ENCODE measurements around the gene MAJIN.

Gene MAJIN

GRCh38 chr11:64918017-64918416 is 53.9 kb downstream of the MAJIN start:
- no peak overlapping the region for H4K5ac ChIP-seq (ENCODE audit: low read length)

GRCh38 chr11:64917663-64917995 is 54.3 kb downstream of the MAJIN start:
- H3K4me3 ChIP-seq (ENCODE audit: low read length) = peak overlapping the region; percentile 20
- no peak overlapping the region for H2BK5ac ChIP-seq (ENCODE audit: low read length)
- H3K18ac ChIP-seq (ENCODE audit: low read length) = no peak overlapping the region
- H3K4ac ChIP-seq (ENCODE audit: low read depth, low read length) = no peak overlapping the region
- no peaks in the 10 kb centered on the region for H3K79me2 ChIP-seq (ENCODE audit: control insufficient read depth, insufficient read depth, low read length)
- no peaks in the 10 kb centered on the region for H3K36me3 ChIP-seq (ENCODE audit: control insufficient read depth, insufficient read depth, low read length)
- peaks cover 2% of the 10 kb centered on the region for H3K79me1 ChIP-seq (ENCODE audit: low read length)
- H3K56ac ChIP-seq (ENCODE audit: low read length) = peak overlapping the region; percentile 73
- no peak overlapping the region for H3K23ac ChIP-seq (ENCODE audit: low read length)
- no peak overlapping the region for H2BK15ac ChIP-seq (replicated peaks; ENCODE audit: low read depth)
- no peak overlapping the region for H2BK120ac ChIP-seq (ENCODE audit: low read depth, low read length)
- H4K8ac ChIP-seq (ENCODE audit: low read depth, low read length) = no peak overlapping the region
- no CpG with 5 or more reads among the region's 6 CpGs for WGBS (ENCODE audit: extremely low coverage, insufficient coverage, low lambda C conversion rate)
- H3K9ac ChIP-seq (ENCODE audit: low read length) = peak overlapping the region; percentile 64
- peak; percentile 18 for DNase-seq
- H3K27ac ChIP-seq (ENCODE audit: low read depth, low read length) = no peak overlapping the region
- no peaks in the 10 kb centered on the region for H3K4me1 ChIP-seq (ENCODE audit: control insufficient read depth, low read depth, low read length)
- no peak overlapping the region for H4K5ac ChIP-seq (ENCODE audit: low read length)
- H3K27me3 ChIP-seq (ENCODE audit: insufficient read depth, low read length, poor library complexity) = no peaks in the 10 kb centered on the region
- H2AK5ac ChIP-seq (ENCODE audit: low read length) = no peak overlapping the region
- H3K4me2 ChIP-seq (ENCODE audit: low read length) = peak overlapping the region; percentile 47

More at GRCh38 chr11:64918017-64918416, 53.9 kb downstream of the MAJIN start:
- Histone ChIP-seq H3K4ac (ENCODE audit: low read depth, low read length) (no peak overlapping the region), H3K79me1 (ENCODE audit: low read length) (peaks cover 2% of the 10 kb centered on the region), H3K4me3 (ENCODE audit: low read length) (no peak overlapping the region), H4K8ac (ENCODE audit: low read depth, low read length) (no peak overlapping the region), H3K79me2 (ENCODE audit: control insufficient read depth, insufficient read depth, low read length) (no peaks in the 10 kb centered on the region), H2BK5ac (ENCODE audit: low read length) (no peak overlapping the region), H3K9ac (ENCODE audit: low read length) (peak overlapping the region; percentile 64), H3K4me1 (ENCODE audit: control insufficient read depth, low read depth, low read length) (no peaks in the 10 kb centered on the region), H2BK120ac (ENCODE audit: low read depth, low read length) (no peak overlapping the region), H3K56ac (ENCODE audit: low read length) (no peak overlapping the region), H2BK15ac (replicated peaks; ENCODE audit: low read depth) (no peak overlapping the region), H2AK5ac (ENCODE audit: low read length) (no peak overlapping the region), H3K27ac (ENCODE audit: low read depth, low read length) (no peak overlapping the region), H3K18ac (ENCODE audit: low read length) (no peak overlapping the region), H3K23ac (ENCODE audit: low read length) (no peak overlapping the region), H3K27me3 (ENCODE audit: insufficient read depth, low read length, poor library complexity) (no peaks in the 10 kb centered on the region), H3K4me2 (ENCODE audit: low read length) (peak overlapping the region; percentile 47), H3K36me3 (ENCODE audit: control insufficient read depth, insufficient read depth, low read length) (no peaks in the 10 kb centered on the region)
- WGBS (ENCODE audit: extremely low coverage, insufficient coverage, low lambda C conversion rate) = no CpG with 5 or more reads among the region's 4 CpGs
- DNase-seq = peak; percentile 39

GRCh38 chr11:64916775-64917662 is 54.9 kb downstream of the MAJIN start, which contains the start of gene ATG2A:
Gene ATG2A (minus strand): TSS chr11:64917209. CDS start chr11:64917135, 74 bp downstream.
- Histone ChIP-seq H3K27me3 (ENCODE audit: insufficient read depth, low read length, poor library complexity) (no peaks in the 10 kb centered on the region), H3K79me2 (ENCODE audit: control insufficient read depth, insufficient read depth, low read length) (no peaks in the 10 kb centered on the region), H3K4me3 (ENCODE audit: low read length) (peak within 1 kb of the TSS; percentile 66), H3K9ac (ENCODE audit: low read length) (peak within 1 kb of the TSS; percentile 96), H4K5ac (ENCODE audit: low read length) (no peak within 1 kb of the TSS), H2BK5ac (ENCODE audit: low read length) (no peak within 1 kb of the TSS), H2BK120ac (ENCODE audit: low read depth, low read length) (no peak within 1 kb of the TSS), H3K27ac (ENCODE audit: low read depth, low read length) (no peak within 1 kb of the TSS), H3K56ac (ENCODE audit: low read length) (peak within 1 kb of the TSS; percentile 90), H3K23ac (ENCODE audit: low read length) (no peak within 1 kb of the TSS), H2BK15ac (replicated peaks; ENCODE audit: low read depth) (no peak within 1 kb of the TSS), H3K4me2 (ENCODE audit: low read length) (peak within 1 kb of the TSS; percentile 95), H4K8ac (ENCODE audit: low read depth, low read length) (no peak within 1 kb of the TSS), H3K36me3 (ENCODE audit: control insufficient read depth, insufficient read depth, low read length) (no peaks in the 10 kb centered on the region), H3K18ac (ENCODE audit: low read length) (no peak within 1 kb of the TSS), H3K4me1 (ENCODE audit: control insufficient read depth, low read depth, low read length) (no peaks in the 10 kb centered on the region), H2AK5ac (ENCODE audit: low read length) (no peak within 1 kb of the TSS), H3K4ac (ENCODE audit: low read depth, low read length) (no peak within 1 kb of the TSS), H3K79me1 (ENCODE audit: low read length) (peaks cover 2% of the 10 kb centered on the region)
- WGBS (ENCODE audit: extremely low coverage, insufficient coverage, low lambda C conversion rate) = no CpG with 5 or more reads among the region's 57 CpGs
- peak; percentile 100 for DNase-seq

GRCh38 chr11:64916040-64916774 is 55.7 kb downstream of the MAJIN start:
- Histone ChIP-seq H2BK5ac (ENCODE audit: low read length) (no peak overlapping the region), H3K4ac (ENCODE audit: low read depth, low read length) (no peak overlapping the region), H4K8ac (ENCODE audit: low read depth, low read length) (no peak overlapping the region), H3K4me3 (ENCODE audit: low read length) (peak overlapping the region; percentile 66), H3K56ac (ENCODE audit: low read length) (peak overlapping the region; percentile 90), H2BK120ac (ENCODE audit: low read depth, low read length) (no peak overlapping the region), H3K79me1 (ENCODE audit: low read length) (peaks cover 2% of the 10 kb centered on the region), H3K79me2 (ENCODE audit: control insufficient read depth, insufficient read depth, low read length) (no peaks in the 10 kb centered on the region), H3K18ac (ENCODE audit: low read length) (no peak overlapping the region), H3K27ac (ENCODE audit: low read depth, low read length) (no peak overlapping the region), H3K9ac (ENCODE audit: low read length) (peak overlapping the region; percentile 96), H4K5ac (ENCODE audit: low read length) (no peak overlapping the region), H3K36me3 (ENCODE audit: control insufficient read depth, insufficient read depth, low read length) (no peaks in the 10 kb centered on the region), H3K4me1 (ENCODE audit: control insufficient read depth, low read depth, low read length) (no peaks in the 10 kb centered on the region), H3K27me3 (ENCODE audit: insufficient read depth, low read length, poor library complexity) (no peaks in the 10 kb centered on the region), H3K4me2 (ENCODE audit: low read length) (peak overlapping the region; percentile 95), H3K23ac (ENCODE audit: low read length) (no peak overlapping the region), H2AK5ac (ENCODE audit: low read length) (no peak overlapping the region), H2BK15ac (replicated peaks; ENCODE audit: low read depth) (no peak overlapping the region)
- no CpG with 5 or more reads among the region's 23 CpGs for WGBS (ENCODE audit: extremely low coverage, insufficient coverage, low lambda C conversion rate)
- peak; percentile 67 for DNase-seq

GRCh38 chr11:64915376-64915887 is 56.5 kb downstream of the MAJIN start:
- Histone ChIP-seq H2BK120ac (ENCODE audit: low read depth, low read length) (no peak overlapping the region), H3K23ac (ENCODE audit: low read length) (no peak overlapping the region), H3K9ac (ENCODE audit: low read length) (peak overlapping the region; percentile 96), H3K18ac (ENCODE audit: low read length) (no peak overlapping the region), H3K79me1 (ENCODE audit: low read length) (peaks cover 2% of the 10 kb centered on the region), H3K4me2 (ENCODE audit: low read length) (no peak overlapping the region), H2BK5ac (ENCODE audit: low read length) (no peak overlapping the region), H2BK15ac (replicated peaks; ENCODE audit: low read depth) (no peak overlapping the region), H4K8ac (ENCODE audit: low read depth, low read length) (no peak overlapping the region), H3K36me3 (ENCODE audit: control insufficient read depth, insufficient read depth, low read length) (peaks cover 2% of the 10 kb centered on the region), H3K79me2 (ENCODE audit: control insufficient read depth, insufficient read depth, low read length) (no peaks in the 10 kb centered on the region), H3K56ac (ENCODE audit: low read length) (peak overlapping the region; percentile 90), H3K27ac (ENCODE audit: low read depth, low read length) (no peak overlapping the region), H3K4me1 (ENCODE audit: control insufficient read depth, low read depth, low read length) (no peaks in the 10 kb centered on the region), H3K27me3 (ENCODE audit: insufficient read depth, low read length, poor library complexity) (no peaks in the 10 kb centered on the region), H4K5ac (ENCODE audit: low read length) (no peak overlapping the region), H3K4ac (ENCODE audit: low read depth, low read length) (no peak overlapping the region), H3K4me3 (ENCODE audit: low read length) (no peak overlapping the region), H2AK5ac (ENCODE audit: low read length) (no peak overlapping the region)
- DNase-seq = no peak
- no CpG with 5 or more reads among the region's 7 CpGs for WGBS (ENCODE audit: extremely low coverage, insufficient coverage, low lambda C conversion rate)

All from mesendoderm (in vitro differentiated cells).